GM12872 (cell line): ENCODE results near the gene PRPS1L1.

ENCODE experiments used
- TF ChIP-seq, protein P1 (sequence below): IDR thresholded peaks from 3 replicates; pipeline ENCODE4 v1.5.1; 2011; ENCODE audit warnings: low read depth, mild to moderate bottlenecking, low read length, moderate library complexity; ENCODE audit not compliant: insufficient read depth

Gene PRPS1L1

DNA sequence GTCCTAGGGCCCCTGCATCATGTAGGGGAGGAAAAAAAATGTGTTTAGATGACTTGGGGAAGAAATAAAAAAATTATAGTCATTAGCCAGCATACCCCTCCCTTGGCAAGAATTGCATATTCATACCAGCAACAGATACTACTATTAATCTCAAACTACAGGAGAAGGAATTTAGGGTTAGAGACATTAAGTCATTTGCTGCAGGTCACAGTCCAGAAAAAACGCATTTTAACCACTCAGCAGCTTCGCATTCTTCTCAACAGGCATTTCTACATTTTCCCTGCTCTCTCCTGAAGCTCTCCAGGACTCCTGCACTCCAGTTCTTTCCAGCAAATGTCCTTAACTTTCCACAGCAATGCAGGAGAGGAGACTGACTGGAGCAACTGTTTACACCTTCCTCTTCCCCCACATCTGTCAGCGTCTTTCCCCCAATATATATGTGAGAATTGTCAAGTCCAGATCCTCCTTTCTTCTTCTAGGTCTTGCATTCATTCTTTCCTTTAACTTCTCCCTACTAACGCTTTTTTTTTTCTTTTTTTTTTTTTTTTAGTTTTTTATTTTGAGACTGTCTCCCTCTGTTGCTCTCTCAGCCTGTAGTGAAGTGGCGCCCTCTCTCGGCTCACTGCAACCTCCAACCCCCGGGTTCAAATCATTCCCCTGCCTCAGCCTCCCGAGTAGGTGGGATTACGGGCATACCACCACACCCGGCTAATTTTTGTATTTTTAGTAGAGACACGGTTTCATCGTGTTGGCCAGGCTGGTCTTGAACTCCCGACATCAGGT lies 35.6 kb downstream of the PRPS1L1 start:
- TF ChIP-seq, protein P1, sequence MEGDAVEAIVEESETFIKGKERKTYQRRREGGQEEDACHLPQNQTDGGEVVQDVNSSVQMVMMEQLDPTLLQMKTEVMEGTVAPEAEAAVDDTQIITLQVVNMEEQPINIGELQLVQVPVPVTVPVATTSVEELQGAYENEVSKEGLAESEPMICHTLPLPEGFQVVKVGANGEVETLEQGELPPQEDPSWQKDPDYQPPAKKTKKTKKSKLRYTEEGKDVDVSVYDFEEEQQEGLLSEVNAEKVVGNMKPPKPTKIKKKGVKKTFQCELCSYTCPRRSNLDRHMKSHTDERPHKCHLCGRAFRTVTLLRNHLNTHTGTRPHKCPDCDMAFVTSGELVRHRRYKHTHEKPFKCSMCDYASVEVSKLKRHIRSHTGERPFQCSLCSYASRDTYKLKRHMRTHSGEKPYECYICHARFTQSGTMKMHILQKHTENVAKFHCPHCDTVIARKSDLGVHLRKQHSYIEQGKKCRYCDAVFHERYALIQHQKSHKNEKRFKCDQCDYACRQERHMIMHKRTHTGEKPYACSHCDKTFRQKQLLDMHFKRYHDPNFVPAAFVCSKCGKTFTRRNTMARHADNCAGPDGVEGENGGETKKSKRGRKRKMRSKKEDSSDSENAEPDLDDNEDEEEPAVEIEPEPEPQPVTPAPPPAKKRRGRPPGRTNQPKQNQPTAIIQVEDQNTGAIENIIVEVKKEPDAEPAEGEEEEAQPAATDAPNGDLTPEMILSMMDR, result peak; percentile 52

DNA sequence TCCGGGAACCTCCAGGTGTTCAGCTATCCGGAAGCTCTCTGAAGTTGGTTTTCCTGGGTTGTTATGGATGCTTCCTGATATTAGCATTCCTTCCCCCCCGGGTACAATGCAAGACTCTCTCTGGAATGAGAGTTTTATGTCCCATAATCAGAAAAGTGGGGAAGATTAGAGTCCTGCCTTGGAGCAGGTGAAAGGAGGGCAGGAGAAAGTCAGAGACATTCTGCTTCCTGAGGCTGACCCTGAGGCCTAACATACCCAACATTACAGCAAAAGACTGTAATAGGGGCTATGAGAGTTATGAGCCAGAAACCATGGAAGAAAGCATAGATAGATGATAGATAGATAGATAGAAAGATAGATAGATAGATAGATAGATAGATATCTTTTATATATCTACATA lies 36.9 kb downstream of the PRPS1L1 start:
- TF ChIP-seq, protein P1, result no peak

DNA sequence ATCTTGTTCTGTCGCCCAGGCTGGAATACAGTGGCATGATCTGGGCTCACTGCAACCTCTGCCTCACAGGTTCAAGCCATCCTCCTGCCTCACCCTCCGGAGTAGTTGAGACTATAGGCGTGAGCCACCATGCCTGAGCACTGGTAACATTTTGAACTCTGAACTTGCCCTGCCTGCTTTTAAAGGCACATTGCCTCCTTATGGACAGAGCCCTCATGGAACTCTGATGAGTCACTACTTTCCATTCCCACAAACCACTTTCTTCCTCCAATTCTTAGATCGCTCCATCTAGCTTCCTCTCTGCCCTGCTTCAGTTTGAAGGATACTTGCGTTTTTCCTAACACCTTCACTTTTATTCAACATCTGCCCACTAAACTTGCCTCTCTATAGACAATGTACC lies 38.1 kb downstream of the PRPS1L1 start:
- TF ChIP-seq, protein P1, result no peak

DNA sequence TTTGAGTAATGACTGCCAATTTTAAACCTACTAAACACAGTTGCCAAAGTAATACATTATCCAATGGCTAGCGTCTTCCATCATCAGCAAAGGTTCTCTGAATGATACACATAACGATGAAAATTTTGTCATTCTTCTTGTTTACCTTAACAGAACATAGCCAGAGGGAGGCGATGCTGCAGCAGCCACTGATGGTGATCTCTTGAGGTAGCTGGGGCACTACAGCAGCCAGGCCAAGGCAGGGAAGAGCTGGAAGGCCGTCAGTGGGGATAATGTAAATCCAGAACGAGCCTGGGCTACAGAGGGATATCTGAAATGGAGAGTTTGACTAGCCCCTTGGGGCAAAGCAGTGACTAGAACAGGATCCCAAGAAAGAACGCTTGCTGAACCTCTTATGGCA lies 38.8 kb downstream of the PRPS1L1 start:
- TF ChIP-seq, protein P1, result no peak

DNA sequence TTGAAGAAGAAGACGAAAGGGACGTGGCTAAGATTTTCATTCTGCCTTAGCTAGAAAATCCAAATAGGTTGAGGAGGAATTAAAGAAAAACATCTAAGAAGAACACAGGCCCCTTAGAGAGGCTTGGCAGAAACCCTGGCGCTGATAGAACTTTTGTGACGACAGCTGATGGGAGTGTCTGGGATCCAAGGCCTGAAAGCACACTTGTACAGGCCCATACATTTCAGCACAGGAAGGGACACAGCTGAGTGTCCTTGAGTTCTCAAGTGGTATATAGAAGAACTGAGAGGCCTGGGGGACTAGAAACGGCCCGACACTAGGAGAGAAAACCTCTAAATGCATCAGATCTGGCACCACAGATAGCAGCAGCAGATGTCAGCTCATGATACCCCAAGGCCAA lies 39.5 kb downstream of the PRPS1L1 start:
- TF ChIP-seq, protein P1, result no peak

DNA sequence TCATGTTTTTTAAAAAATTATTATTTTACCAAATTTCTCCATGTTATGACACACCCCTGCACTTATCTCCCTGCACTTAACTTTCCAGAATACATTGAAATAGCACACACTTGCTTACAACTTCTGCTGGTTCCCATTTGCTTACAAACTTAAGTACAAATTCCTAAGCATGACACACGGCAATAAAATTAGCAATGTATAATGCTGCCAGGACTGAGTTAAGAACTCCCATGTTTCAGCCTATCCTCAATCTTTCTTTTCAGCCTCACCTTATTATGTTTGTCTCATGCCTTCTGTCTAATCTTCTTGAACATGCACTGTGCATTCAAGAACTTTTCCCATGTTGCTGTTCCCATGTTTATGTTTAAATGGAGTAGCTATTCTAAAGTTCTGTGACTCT lies 40.8 kb downstream of the PRPS1L1 start:
- TF ChIP-seq, protein P1, result no peak

DNA sequence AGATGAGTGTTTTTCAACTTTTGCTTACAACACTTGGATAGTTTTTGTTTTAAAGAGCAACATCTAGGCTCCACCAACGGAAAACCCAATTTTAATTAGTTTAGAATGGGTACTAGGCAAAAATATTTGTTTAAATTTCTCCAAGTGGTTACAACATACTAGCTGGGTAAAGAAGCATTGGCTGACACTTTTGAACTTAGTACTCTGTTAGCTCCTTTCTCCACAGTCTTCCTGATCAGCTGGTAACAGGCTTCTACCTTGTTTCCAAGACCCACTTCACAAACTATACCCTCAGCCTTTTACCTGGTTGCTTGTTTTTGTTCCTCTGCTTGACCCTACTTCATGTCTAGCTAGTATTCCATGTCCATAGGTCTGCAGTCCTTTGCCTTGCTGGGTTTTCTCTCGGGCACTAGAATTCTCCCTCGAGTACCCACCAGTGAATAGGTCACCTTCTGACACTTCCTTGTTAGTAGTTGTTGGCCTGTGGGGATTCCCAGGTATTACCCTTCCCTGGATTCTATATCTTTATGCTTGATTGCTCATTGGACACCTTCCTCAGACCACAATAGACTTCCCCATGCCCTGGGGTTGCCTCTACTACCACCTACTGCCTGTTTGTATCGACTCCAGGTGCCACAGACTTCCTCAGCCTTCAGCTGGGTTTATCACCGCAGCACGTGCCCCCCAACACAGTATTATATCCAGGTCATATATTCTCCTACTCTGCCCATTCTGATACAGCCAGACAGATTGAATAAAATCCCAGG lies 42.0 kb downstream of the PRPS1L1 start:
- TF ChIP-seq, protein P1, result no peak
